Measurements from ENCODE around the gene CHEK2.

DNA sequence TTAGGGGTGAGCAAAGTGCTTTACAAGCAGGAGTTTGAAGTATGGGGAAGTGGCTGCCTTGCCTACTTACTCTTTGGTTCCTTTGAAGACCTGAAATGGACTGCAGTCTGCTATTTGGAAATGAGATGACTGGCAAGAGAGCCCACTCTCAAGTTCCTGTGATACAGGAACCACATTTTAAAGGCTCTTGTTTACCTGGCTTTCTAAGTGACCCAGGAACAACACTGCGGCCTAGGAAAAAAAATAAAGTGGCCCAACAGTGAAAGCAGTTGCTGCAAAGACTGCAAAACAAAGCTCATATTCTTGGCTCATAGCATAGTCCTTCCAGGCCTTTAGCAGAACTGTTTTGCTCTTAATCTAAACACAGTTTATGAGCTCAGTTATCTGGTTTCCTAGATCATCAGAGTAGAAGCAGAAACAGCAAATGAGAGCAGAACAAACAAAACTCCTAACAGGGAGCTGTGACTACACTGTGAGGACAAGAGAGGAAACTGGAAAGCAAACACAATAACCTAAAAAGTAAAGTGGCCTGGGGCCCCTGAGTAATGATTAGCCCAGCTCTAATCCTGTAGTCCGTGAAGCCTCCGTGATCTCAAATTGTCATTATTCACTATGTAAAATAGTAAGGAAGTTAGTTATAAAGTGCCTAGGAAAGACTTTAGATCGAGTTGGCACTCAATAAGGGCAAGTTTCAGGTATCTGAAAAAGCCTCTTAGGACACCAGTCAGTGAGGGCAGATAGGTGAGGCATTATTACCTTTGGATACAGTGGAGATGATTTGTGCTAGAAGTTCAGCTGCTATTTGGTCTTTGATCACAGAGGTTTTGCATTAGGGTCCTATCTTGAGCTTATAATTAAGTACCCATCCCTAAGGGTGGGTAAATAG is 42.4 kb upstream of the CHEK2 start:
- TF ChIP-seq, protein P1, sequence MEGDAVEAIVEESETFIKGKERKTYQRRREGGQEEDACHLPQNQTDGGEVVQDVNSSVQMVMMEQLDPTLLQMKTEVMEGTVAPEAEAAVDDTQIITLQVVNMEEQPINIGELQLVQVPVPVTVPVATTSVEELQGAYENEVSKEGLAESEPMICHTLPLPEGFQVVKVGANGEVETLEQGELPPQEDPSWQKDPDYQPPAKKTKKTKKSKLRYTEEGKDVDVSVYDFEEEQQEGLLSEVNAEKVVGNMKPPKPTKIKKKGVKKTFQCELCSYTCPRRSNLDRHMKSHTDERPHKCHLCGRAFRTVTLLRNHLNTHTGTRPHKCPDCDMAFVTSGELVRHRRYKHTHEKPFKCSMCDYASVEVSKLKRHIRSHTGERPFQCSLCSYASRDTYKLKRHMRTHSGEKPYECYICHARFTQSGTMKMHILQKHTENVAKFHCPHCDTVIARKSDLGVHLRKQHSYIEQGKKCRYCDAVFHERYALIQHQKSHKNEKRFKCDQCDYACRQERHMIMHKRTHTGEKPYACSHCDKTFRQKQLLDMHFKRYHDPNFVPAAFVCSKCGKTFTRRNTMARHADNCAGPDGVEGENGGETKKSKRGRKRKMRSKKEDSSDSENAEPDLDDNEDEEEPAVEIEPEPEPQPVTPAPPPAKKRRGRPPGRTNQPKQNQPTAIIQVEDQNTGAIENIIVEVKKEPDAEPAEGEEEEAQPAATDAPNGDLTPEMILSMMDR (IDR thresholded peaks at IDR 0.05; ENCODE audit: low read depth, low read length) = no peak
- TF ChIP-seq POLR2A (IDR thresholded peaks at IDR 0.05; ENCODE audit: extremely low read depth, insufficient read length) = no peak

All from NB4 (cell line).